GM12891 (cell line): ENCODE measurements around the gene GPNMB.

Experiments
- DNase-seq: peaks from one replicate; pipeline ENCODE4 v3.0.0; 2011; ENCODE audit warnings: low spot score; ENCODE audit not compliant: insufficient read length
- FAIRE-seq: peaks from 2 replicates; lab custom pipeline; 2011; peaks lifted over from hg19 to GRCh38; lab: Jason Lieb, UNC
- PAX5 ChIP-seq: IDR thresholded peaks from 2 replicates; pipeline ENCODE4 v1.6.1; 2011; ENCODE audit warnings: low read length, moderate library complexity, mild to moderate bottlenecking; ENCODE audit not compliant: insufficient read depth, severe bottlenecking
- POLR2A ChIP-seq: IDR thresholded peaks from 2 replicates; pipeline ENCODE4 v1.6.1; 2011; ENCODE audit warnings: low read depth, low read length, control low read depth
- POLR2AphosphoS5 ChIP-seq: IDR thresholded peaks from 2 replicates; pipeline ENCODE4 v1.6.1; 2011; ENCODE audit warnings: low read depth, low read length, control low read depth
- POU2F2 ChIP-seq: IDR thresholded peaks from 2 replicates; pipeline ENCODE4 v1.6.1; 2011; ENCODE audit warnings: low read depth, mild to moderate bottlenecking, control low read depth, low read length, moderate library complexity
- SPI1 ChIP-seq: IDR thresholded peaks from 2 replicates; pipeline ENCODE4 v1.6.1; 2011; ENCODE audit warnings: low read depth, low read length, control low read depth
- TAF1 ChIP-seq: IDR thresholded peaks from 2 replicates; pipeline ENCODE4 v1.6.1; 2011; ENCODE audit warnings: low read depth, low read length, control low read depth

Gene GPNMB

GRCh38 chr7:23261843-23262452 lies 15.4 kb downstream of the GPNMB start:
- no peak for FAIRE-seq
- DNase-seq = peak; percentile 55
- no peak for TF ChIP-seq TAF1
- no peak for TF ChIP-seq SPI1
- no peak for TF ChIP-seq POU2F2
- TF ChIP-seq PAX5 = no peak
- TF ChIP-seq POLR2A = no peak
- no peak for TF ChIP-seq POLR2AphosphoS5

GRCh38 chr7:23264916-23265458 lies 18.4 kb downstream of the GPNMB start:
- FAIRE-seq (no peak), DNase-seq (no peak)
- TF ChIP-seq PAX5 (no peak), TAF1 (no peak), POLR2A (no peak), POU2F2 (no peak), SPI1 (no peak)

- no peak for DNase-seq
- TF ChIP-seq TAF1 (no peak), SPI1 (no peak), PAX5 (no peak), POLR2A (no peak), POU2F2 (no peak), POLR2AphosphoS5 (no peak)
- FAIRE-seq = no peak
Measured at GRCh38 chr7:23266918-23267317, 20.3 kb downstream of the GPNMB start.

GRCh38 chr7:23267357-23267756 lies 20.8 kb downstream of the GPNMB start:
- no peak for DNase-seq
- FAIRE-seq = no peak
- TF ChIP-seq TAF1 (no peak), PAX5 (no peak), POLR2AphosphoS5 (no peak), SPI1 (no peak), POLR2A (no peak), POU2F2 (no peak)

- no peak for FAIRE-seq
- no peak for TF ChIP-seq POU2F2
- TF ChIP-seq POLR2AphosphoS5 = no peak
- TF ChIP-seq POLR2A = no peak
- TF ChIP-seq TAF1 = no peak
- TF ChIP-seq SPI1 = no peak
- TF ChIP-seq PAX5 = no peak
- DNase-seq = no peak
Measured at GRCh38 chr7:23268167-23268566, 21.6 kb downstream of the GPNMB start.

- no peak for FAIRE-seq
- no peak for DNase-seq
- no peak for TF ChIP-seq TAF1
- no peak for TF ChIP-seq SPI1
- TF ChIP-seq POLR2AphosphoS5 = no peak
- TF ChIP-seq POU2F2 = no peak
- no peak for TF ChIP-seq POLR2A
- TF ChIP-seq PAX5 = no peak
Measured at GRCh38 chr7:23268746-23269145, 22.2 kb downstream of the GPNMB start.

- FAIRE-seq = no peak
- no peak for DNase-seq
Measured at GRCh38 chr7:23272275-23272674, 25.7 kb downstream of the GPNMB start.

GRCh38 chr7:23273141-23273599 lies 26.6 kb downstream of the GPNMB start:
- FAIRE-seq (peak; percentile 94), DNase-seq (peak; percentile 58)
- no peak for TF ChIP-seq POLR2AphosphoS5
- 0 out of 2 replicates have a peak, but pooled peaks have one; percentile 35 for TF ChIP-seq TAF1
- TF ChIP-seq POU2F2 = no peak; the same call in 1 of the 2 replicates
- no peak for TF ChIP-seq POLR2A
- no peak for TF ChIP-seq PAX5
- peak; percentile 53; the same call in 1 of the 2 replicates for TF ChIP-seq SPI1

More at GRCh38 chr7:23272275-23272674, 25.7 kb downstream of the GPNMB start:
- TF ChIP-seq POLR2A (no peak), PAX5 (no peak), TAF1 (no peak), POLR2AphosphoS5 (no peak), POU2F2 (no peak), SPI1 (no peak)

- no peak for TF ChIP-seq POU2F2
- TF ChIP-seq POLR2A = no peak
- no peak for TF ChIP-seq SPI1
- TF ChIP-seq TAF1 = no peak
- TF ChIP-seq PAX5 = no peak
- no peak for TF ChIP-seq POLR2AphosphoS5
- FAIRE-seq (no peak), DNase-seq (no peak)
Measured at GRCh38 chr7:23275912-23276311, 29.3 kb downstream of the GPNMB start.
